ENCODE measurements around the gene ORAI1. TPM values are rescaled to one million over a fixed set of nuclear protein-coding genes. Genes with fewer than 3 reads are reported as not detected.
"Not testable (repeated sequence)": the region's sequence is repeated elsewhere in the genome, so short reads cannot be mapped to it uniquely, and the experiment has no call there.

Gene ORAI1
- total RNA-seq, 4 donors from 2014 or later: 3.3 to 17.4 (median 8.7) TPM

- peaks cover 0 to 37% (median 8%) of the 10 kb centered on the region in 4 donors for H3K4me1 ChIP-seq
- H3K36me3 ChIP-seq: no peaks in the 10 kb centered on the region
- no peak overlapping the region for H3K4me3 ChIP-seq
- H3K9me3 ChIP-seq: no peaks in the 10 kb centered on the region
- TF ChIP-seq, protein P1, sequence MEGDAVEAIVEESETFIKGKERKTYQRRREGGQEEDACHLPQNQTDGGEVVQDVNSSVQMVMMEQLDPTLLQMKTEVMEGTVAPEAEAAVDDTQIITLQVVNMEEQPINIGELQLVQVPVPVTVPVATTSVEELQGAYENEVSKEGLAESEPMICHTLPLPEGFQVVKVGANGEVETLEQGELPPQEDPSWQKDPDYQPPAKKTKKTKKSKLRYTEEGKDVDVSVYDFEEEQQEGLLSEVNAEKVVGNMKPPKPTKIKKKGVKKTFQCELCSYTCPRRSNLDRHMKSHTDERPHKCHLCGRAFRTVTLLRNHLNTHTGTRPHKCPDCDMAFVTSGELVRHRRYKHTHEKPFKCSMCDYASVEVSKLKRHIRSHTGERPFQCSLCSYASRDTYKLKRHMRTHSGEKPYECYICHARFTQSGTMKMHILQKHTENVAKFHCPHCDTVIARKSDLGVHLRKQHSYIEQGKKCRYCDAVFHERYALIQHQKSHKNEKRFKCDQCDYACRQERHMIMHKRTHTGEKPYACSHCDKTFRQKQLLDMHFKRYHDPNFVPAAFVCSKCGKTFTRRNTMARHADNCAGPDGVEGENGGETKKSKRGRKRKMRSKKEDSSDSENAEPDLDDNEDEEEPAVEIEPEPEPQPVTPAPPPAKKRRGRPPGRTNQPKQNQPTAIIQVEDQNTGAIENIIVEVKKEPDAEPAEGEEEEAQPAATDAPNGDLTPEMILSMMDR (IDR thresholded peaks at IDR 0.05): no peak
- TF ChIP-seq POLR2A (IDR thresholded peaks at IDR 0.05): no peak
- no peaks in the 10 kb centered on the region for H3K27me3 ChIP-seq
- H3K27ac ChIP-seq: peak overlapping the region in 3 of 4 donors; percentile 11 to 93 (median 92)
- DNase-seq: no peak
Measured at GRCh38 chr12:121582583-121583333, 43.6 kb upstream of the ORAI1 start.

- H3K9me3 ChIP-seq, DNase-seq, H3K36me3 ChIP-seq, H3K27me3 ChIP-seq, H3K4me3 ChIP-seq: not testable (repeated sequence)
- peak overlapping the region in 1 of 4 donors; percentile 3 for H3K27ac ChIP-seq
- H3K4me1 ChIP-seq: peaks cover 0 to 32% (median 5%) of the 10 kb centered on the region in 4 donors
Measured at GRCh38 chr12:121583334-121583661, 43.0 kb upstream of the ORAI1 start.

DNA sequence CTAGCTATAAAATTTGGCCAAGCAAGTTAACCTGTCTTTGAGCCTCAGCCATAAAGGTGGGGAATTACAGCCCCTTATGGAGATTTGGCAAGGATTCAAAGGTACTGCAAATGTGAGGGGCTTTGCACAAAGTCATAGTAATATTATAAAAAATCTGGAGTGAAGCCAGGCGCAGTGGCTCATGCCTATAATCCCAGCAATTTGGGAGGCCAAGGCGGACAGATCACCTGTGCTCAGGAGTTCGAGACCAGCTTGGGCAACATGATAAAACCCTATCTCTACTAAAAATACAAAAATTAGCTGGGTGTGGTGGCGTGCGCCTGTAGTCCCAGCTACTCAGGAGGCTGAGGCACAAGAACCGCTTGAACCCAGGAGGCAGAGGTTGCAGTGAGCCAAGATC lies 41.4 kb upstream of the ORAI1 start:
- not testable (repeated sequence) for DNase-seq, H3K4me3 ChIP-seq, H3K36me3 ChIP-seq, H3K27ac ChIP-seq, H3K9me3 ChIP-seq, H3K27me3 ChIP-seq
- H3K4me1 ChIP-seq: peaks cover 0 to 22% (median 2%) of the 10 kb centered on the region in 4 donors

GRCh38 chr12:121590476-121591143 lies 35.7 kb upstream of the ORAI1 start:
- DNase-seq: peak in 2 of 3 donors; percentile 46 to 68
- H3K36me3 ChIP-seq: no peaks in the 10 kb centered on the region
- peak overlapping the region; percentile 83 to 96 (median 88) for H3K27ac ChIP-seq
- no peaks in the 10 kb centered on the region for H3K9me3 ChIP-seq
- H3K4me1 ChIP-seq: peaks cover 0 to 7% (median 0%) of the 10 kb centered on the region in 4 donors
- no peaks in the 10 kb centered on the region for H3K27me3 ChIP-seq
- H3K4me3 ChIP-seq: peak overlapping the region; percentile 7 to 39 (median 26)
- peak in 1 of 2 donors; percentile 16 for TF ChIP-seq POLR2A (IDR thresholded peaks at IDR 0.05)
- TF ChIP-seq, protein P1 (IDR thresholded peaks at IDR 0.05): no peak

DNA sequence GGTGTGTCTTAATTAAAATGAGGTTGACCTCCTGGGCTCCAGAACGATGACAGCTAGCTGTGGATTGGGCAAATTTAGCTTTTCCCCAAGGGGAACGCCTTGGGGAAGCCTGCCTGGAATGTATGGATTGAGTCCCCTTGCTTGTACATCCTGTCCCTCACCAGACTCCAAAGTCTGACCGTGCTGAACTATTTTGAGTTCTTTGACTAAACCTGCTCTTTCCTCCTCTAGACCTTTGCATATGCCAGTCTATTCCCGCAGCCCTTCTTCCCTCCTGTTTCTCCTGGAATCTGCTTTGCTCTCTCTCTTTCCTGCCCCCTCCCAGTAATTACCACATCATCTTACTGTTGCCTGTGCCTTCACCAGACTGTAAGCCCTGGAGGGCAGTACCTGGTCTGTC lies 34.0 kb upstream of the ORAI1 start:
- TF ChIP-seq, protein P1 (IDR thresholded peaks at IDR 0.05): no peak
- no peak for TF ChIP-seq POLR2A (IDR thresholded peaks at IDR 0.05)
- Histone ChIP-seq H3K4me3 (no peak overlapping the region), H3K9me3 (no peaks in the 10 kb centered on the region), H3K36me3 (no peaks in the 10 kb centered on the region), H3K27me3 (no peaks in the 10 kb centered on the region), H3K27ac (peak overlapping the region in 1 of 4 donors; percentile 85), H3K4me1 (peaks cover 0 to 7% (median 0%) of the 10 kb centered on the region in 4 donors)
- no peak for DNase-seq

- no peak overlapping the region for H3K4me3 ChIP-seq
- H3K4me1 ChIP-seq: peaks cover 0 to 7% (median 0%) of the 10 kb centered on the region in 4 donors
- TF ChIP-seq POLR2A (IDR thresholded peaks at IDR 0.05): no peak
- TF ChIP-seq, protein P1 (IDR thresholded peaks at IDR 0.05): no peak
- DNase-seq: no peak
- no peaks in the 10 kb centered on the region for H3K36me3 ChIP-seq
- no peaks in the 10 kb centered on the region for H3K9me3 ChIP-seq
- H3K27ac ChIP-seq: no peak overlapping the region
- H3K27me3 ChIP-seq: no peaks in the 10 kb centered on the region
Measured at GRCh38 chr12:121595520-121595919, 30.8 kb upstream of the ORAI1 start.
